ENCODE measurements around the gene CBL.

GRCh38 chr11:119317592-119318239 lies 111.6 kb downstream of the CBL start:
- TF ChIP-seq CTCF (IDR thresholded peaks at IDR 0.05) (no peak), ZNF121 (CRISPR knock-in tag; IDR thresholded peaks at IDR 0.05) (no peak), TEAD4 (CRISPR knock-in tag; IDR thresholded peaks at IDR 0.05) (no peak), NR3C1 (CRISPR knock-in tag; conservative IDR thresholded peaks at IDR 0.05; ENCODE audit: low read depth) (no peak), USF1 (CRISPR knock-in tag; IDR thresholded peaks at IDR 0.05) (no peak), SP1 (CRISPR knock-in tag; conservative IDR thresholded peaks at IDR 0.05) (no peak), MAX (CRISPR knock-in tag; IDR thresholded peaks at IDR 0.05) (no peak)
